Ecto neural progenitor cell (in vitro differentiated cells): ENCODE measurements around the gene SLC1A4.
A peak's percentile ranks its signal among the peaks of the same experiment; 100 is the strongest.
"Not testable (repeated sequence)": the region's sequence is repeated elsewhere in the genome, so short reads cannot be mapped to it uniquely, and the experiment has no call there.

ENCODE experiments used
- DNase-seq: peaks from one replicate; pipeline ENCODE4 v3.0.0-alpha.2; 2018; ENCODE audit warnings: low spot score

SLC1A4 gene

GRCh38 chr2:64989126-64989981 is at the start of gene SLC1A4:
SLC1A4 (plus strand) TSS chr2:64989399; CDS start chr2:64989644, 245 bp downstream.
- DNase-seq: peak; percentile 60

DNA sequence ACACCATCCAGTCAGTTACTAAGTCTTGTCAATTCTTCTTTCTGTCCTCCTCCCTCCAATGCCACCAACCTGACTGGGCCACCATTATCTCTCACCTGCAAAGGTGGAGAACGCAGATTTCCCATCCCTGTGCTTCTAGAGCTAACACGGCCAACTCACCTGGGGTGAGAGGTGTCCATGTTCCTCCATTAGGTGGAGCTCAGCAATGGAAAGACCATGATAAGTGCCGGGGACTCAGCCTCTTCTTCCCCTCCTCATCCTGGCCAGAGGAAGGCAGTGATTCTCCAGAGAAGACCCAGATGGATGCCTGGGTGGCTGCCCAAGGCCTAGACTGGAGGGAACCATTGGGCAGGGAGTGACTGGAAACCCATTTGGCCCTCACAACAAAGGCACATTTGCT is 48.1 kb upstream of the SLC1A4 start:
- no peak for DNase-seq

DNA sequence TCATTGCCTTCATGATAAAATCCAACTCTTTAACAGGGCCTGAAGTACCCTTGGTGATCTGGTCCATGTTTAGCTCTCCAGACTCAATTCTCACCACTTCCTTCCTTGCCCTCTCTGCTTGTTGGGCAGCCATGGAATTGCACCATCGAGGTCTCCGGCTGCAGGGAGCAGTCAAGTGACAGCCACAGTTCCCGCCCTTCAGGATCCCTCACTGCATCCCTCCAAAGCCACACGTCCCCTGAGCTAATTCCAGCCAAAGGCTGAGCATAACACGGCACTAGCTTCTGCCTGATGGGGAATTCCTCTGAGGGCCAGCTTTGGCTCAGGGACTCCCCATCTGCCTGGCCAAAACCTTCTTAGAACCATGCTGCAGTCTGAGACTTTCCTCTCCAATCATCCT is 47.4 kb upstream of the SLC1A4 start:
- no peak for DNase-seq

DNA sequence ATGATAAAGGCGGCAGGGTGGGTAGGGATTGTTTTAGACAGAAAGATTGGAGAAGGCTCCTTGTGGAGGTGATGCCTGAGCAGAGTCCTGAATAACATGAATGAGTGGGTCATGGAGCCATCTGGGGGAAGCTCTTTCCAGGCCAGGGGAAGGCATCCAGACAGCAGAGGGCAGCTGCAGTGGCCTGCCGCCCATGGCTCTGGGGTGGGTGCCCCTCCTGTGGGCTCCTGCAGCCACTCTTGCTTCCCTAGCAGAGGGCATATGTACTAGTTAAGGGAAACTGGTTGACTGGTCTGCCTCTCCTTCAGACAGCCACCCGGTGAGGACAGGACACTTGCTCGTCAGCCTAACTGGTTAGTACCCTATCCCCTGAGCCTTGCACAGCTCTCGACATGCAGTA is 46.5 kb upstream of the SLC1A4 start:
- DNase-seq: no peak

DNA sequence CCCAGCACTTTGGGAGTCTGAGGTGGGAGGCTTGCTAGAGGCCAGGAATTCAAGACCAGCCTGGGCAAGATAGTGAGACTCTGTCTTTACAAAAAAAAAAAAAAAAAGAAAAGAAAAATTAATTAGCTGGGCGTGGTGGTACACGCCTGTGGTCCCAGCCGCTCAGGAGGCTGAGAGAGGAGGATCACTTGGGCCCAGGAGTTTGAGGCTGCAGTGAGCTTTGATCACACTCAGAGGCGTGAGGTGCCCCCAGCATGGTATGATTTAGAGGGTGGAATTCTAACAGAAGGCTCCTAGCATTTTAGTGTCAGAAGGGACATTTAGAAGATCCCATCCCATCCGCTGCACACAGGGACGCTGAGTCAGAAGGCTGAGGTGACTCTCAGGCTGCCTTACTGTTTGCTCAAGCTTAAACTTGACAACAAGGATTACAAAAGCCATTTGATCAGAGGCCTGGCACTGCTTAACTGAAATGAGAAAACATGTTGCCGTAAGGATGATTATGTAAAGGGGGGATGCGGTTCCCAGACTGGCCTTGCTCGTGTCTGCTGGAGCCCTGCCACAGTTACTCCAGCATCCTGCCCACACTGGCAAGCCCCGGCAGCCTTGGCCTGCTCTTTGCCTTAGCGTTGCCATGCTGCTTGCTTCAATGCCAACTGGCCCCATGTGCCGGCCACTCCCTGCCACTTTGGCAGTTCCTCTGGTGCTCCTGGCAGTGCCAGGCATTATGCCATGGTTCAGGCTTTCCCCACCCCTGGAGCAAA is 45.6 kb upstream of the SLC1A4 start:
- DNase-seq: no peak

DNA sequence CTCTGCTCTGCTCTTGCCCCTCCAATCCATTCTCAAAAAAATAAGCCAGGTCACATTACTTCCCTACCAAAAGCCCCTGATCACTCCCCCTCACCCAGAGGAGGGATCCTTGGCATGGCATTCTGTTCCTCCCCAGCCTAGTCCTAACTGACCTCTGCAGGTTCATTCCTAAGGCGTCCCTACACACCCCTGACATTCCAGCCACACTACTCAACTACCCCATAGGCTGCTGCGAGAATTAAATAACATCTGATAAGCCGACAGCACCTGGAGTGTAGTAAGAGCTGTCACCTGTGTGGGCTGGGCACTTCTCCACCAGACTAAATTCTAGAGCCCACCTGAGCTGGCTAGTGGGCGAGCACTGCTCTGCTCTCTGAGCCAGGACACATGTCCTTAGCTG is 44.7 kb upstream of the SLC1A4 start:
- DNase-seq: no peak

DNA sequence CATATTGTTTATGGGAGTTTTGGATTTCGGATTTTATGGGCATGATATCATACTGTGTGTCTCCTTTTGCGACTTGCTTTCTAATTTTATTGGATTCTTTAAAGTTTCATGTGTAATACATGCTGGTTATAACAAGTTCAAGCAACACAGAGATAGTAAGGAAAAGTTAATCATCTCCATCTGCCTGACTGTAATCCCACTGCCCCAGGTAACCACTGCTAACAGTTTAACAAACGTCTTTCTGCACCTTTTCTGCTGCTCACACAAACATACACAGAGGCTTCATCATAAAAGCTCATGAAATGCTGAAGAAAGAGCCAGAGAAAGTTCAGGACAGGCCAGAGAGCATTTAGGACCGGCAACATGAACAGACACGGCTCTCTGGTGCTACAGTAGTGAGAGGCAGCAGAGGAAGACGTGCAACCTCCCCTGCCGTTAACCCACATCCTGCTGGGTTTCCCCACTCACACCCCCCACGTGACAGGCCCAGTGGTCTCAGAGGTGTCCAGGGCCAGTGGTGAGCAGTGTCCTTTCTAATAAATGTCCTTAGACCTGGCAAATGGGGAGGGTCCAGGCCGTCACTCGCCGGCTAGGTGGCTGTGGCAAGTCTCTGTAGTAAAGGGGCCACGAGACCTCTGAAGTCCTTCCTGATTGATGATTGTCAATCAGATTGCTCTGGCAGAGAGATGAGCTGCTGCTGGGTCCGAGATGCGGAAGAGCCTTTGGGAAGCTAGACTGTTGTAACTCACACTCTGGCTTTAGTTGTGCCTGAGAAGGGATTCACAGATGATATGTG is 43.0 kb upstream of the SLC1A4 start:
- no peak for DNase-seq

GRCh38 chr2:64946769-64947247 is 42.4 kb upstream of the SLC1A4 start:
- no peak for DNase-seq

GRCh38 chr2:64947885-64948284 is 41.3 kb upstream of the SLC1A4 start:
- no peak for DNase-seq

- no peak for DNase-seq
These were observed 38.7 kb upstream of the SLC1A4 start for GRCh38 chr2:64950226-64951160.

GRCh38 chr2:64951306-64951953 is 37.8 kb upstream of the SLC1A4 start:
- DNase-seq: no peak

DNA sequence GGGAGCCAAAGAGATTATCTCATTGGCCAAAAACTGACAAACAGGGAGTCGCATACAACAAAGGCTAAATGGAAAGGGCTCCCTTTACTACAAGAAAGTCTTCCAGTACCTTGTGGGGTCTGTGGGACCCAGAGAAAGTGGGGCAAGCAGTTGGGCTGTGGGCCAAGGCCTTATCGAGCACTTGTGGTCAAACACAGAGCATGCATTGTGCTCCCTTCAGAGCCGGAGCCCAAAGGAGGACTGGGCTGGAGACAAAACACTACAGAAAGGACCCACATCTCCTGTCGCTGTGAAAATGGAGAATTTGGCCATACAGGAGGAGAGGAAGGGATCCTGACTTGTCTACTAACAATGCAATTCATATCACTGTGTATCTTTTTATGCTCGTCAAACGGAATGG is 37.1 kb upstream of the SLC1A4 start:
- DNase-seq: no peak

- no peak for DNase-seq
These were observed 36.4 kb upstream of the SLC1A4 start for GRCh38 chr2:64952511-64953482.

GRCh38 chr2:64955467-64955866 is 33.7 kb upstream of the SLC1A4 start:
- no peak for DNase-seq

GRCh38 chr2:64957109-64957903 is 31.9 kb upstream of the SLC1A4 start:
- no peak for DNase-seq

DNA sequence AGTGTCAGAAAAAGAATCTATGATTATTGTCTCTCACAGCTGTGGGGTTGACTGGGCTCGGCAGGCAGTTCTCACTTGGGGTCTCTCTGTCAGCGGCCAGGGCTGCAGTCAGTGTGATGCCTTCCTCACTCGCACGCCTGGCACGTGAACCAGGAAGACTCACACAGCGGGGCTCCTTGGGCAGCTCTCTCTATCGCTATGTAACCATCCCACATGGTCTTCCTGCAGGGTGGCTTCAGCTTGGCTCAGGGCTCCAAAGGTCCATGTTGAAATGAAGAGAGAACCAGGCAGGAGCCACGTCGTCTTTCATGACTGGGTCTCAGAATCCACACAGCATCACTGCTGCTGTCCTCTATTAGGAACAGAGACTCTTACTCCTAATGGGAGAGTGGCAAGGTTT is 30.6 kb upstream of the SLC1A4 start:
- no peak for DNase-seq

GRCh38 chr2:64960819-64961218 is 28.4 kb upstream of the SLC1A4 start:
- DNase-seq: no peak

DNA sequence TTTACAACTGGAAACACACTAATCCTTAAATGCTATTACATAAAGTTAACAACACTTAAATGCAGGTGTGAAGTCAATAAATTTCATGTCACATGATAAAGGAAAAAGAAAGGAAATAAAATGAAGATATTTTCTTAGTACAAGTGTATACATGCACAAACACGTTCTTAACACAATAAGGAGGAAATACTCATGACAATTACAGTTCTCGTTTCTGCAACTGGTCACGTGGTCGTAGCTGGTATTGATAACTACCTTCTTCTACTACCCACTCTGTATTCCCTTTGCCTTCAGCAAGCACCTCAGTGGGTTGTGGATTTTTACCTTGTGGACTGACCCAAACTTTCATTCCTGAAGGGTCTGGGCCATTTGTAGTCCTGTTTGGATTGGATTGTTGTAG is 26.1 kb upstream of the SLC1A4 start:
- DNase-seq: not testable (repeated sequence)

- no peak for DNase-seq
These were observed 25.5 kb upstream of the SLC1A4 start for GRCh38 chr2:64963719-64964118.
